Measurements from ENCODE around the gene VAV3.

Gene VAV3

DNA sequence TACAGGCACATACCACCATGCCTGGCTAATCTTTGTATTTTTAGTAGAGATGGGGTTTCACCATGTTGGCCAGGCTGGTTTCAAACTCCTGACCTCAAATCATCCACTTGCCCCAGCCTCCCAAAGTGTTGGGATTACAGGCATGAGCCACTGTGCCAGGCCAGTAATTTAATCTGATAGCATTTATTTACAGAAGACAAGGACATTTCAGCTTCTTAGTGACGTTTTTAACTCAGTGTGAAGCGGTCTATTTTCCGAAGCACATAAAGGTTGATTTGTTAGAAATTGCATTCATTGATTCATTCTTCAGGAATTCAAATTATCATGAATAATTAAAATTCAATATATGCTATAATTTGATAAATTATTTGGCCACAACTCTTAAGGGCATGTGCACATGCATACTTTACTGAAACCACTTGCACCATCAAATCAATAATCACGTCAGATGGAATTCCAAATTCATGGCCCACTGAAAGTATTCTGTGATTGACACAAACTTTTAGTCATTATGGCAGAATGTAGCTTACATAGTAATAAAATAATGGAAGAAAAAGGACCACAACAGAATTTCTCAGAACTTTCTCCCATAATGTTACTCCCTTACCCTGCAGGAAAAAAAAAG is 339.5 kb downstream of the VAV3 start:
- Histone ChIP-seq H2BK12ac (ENCODE audit: low read length in 2 of 2) (no peak overlapping the region), H2BK5ac (ENCODE audit: low read depth, low read length, poor library complexity, severe bottlenecking) (no peak overlapping the region), H3K9ac (ENCODE audit: low read length) (no peak overlapping the region), H3K4ac (ENCODE audit: low read depth in 1 of 2, low read length in 2 of 2) (no peak overlapping the region), H3K18ac (ENCODE audit: low read depth in 1 of 2, low read length in 2 of 2) (no peak overlapping the region), H3K9me3 (ENCODE audit: control insufficient read depth, low read length) (no peaks in the 10 kb centered on the region), H3K4me1 (ENCODE audit: control insufficient read depth, insufficient read depth, low read depth, low read length) (no peaks in the 10 kb centered on the region), H3K27me3 (ENCODE audit: control insufficient read depth in 1 of 2, insufficient read depth in 1 of 2, low read length in 2 of 2) (no peaks in the 10 kb centered on the region), H2AFZ (ENCODE audit: low read depth, low read length) (no peak overlapping the region), H3K23ac (ENCODE audit: low read length in 2 of 2) (no peak overlapping the region), H2BK15ac (ENCODE audit: low read depth, poor library complexity, severe bottlenecking) (no peak overlapping the region), H3K79me1 (replicated peaks; ENCODE audit: low read length, poor library complexity, severe bottlenecking) (no peaks in the 10 kb centered on the region), H2AK5ac (ENCODE audit: low read length, severe bottlenecking) (no peak overlapping the region), H3K4me2 (ENCODE audit: low read length, poor library complexity, severe bottlenecking) (no peak overlapping the region), H3K27ac (ENCODE audit: low read length, poor library complexity, severe bottlenecking) (no peak overlapping the region), H3K36me3 (ENCODE audit: control insufficient read depth in 1 of 2, insufficient read depth in 2 of 2, low read depth in 1 of 2, low read length in 2 of 2) (no peaks in the 10 kb centered on the region), H4K8ac (ENCODE audit: low read length) (no peak overlapping the region), H3K14ac (ENCODE audit: low read length in 2 of 2) (no peak overlapping the region), H2BK120ac (ENCODE audit: low read depth, low read length) (no peak overlapping the region), H4K91ac (ENCODE audit: low read length) (no peak overlapping the region), H3K4me3 (ENCODE audit: insufficient read depth in 1 of 2, low read depth in 1 of 2, low read length in 2 of 2) (no peak overlapping the region)
- no peak for DNase-seq
- no CpG with 5 or more reads among the region's 4 CpGs for WGBS

DNA sequence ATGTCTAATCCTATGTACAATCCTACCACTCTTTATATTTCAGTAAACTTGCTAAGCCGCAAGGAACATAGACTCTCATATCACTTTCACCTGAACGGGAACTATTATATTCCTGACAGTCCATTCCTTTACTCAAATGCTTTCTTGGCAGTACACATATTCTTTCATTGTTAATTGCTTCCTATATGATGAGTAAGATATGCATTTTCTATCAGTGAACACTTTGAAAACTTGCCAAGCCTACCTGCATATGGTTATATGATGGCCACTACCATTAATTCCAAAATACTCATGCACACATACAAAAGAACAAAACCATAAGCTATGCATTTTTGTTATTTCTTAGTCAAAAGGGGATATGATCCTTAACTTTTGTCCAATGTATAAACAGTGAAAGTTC is 341.5 kb downstream of the VAV3 start:
- Histone ChIP-seq H3K27ac (ENCODE audit: low read length, poor library complexity, severe bottlenecking) (no peak overlapping the region), H3K79me1 (replicated peaks; ENCODE audit: low read length, poor library complexity, severe bottlenecking) (no peaks in the 10 kb centered on the region), H2AFZ (ENCODE audit: low read depth, low read length) (no peak overlapping the region), H4K91ac (ENCODE audit: low read length) (no peak overlapping the region), H3K27me3 (ENCODE audit: control insufficient read depth in 1 of 2, insufficient read depth in 1 of 2, low read length in 2 of 2) (no peaks in the 10 kb centered on the region), H2BK12ac (ENCODE audit: low read length in 2 of 2) (no peak overlapping the region), H3K23ac (ENCODE audit: low read length in 2 of 2) (no peak overlapping the region), H3K4ac (ENCODE audit: low read depth in 1 of 2, low read length in 2 of 2) (no peak overlapping the region), H3K9ac (ENCODE audit: low read length) (no peak overlapping the region), H2BK5ac (ENCODE audit: low read depth, low read length, poor library complexity, severe bottlenecking) (no peak overlapping the region), H2BK15ac (ENCODE audit: low read depth, poor library complexity, severe bottlenecking) (no peak overlapping the region), H3K36me3 (ENCODE audit: control insufficient read depth in 1 of 2, insufficient read depth in 2 of 2, low read depth in 1 of 2, low read length in 2 of 2) (no peaks in the 10 kb centered on the region), H2AK5ac (ENCODE audit: low read length, severe bottlenecking) (no peak overlapping the region), H3K9me3 (ENCODE audit: control insufficient read depth, low read length) (no peaks in the 10 kb centered on the region), H3K14ac (ENCODE audit: low read length in 2 of 2) (no peak overlapping the region), H2BK120ac (ENCODE audit: low read depth, low read length) (no peak overlapping the region), H3K4me3 (ENCODE audit: insufficient read depth in 1 of 2, low read depth in 1 of 2, low read length in 2 of 2) (peak overlapping the region in 1 of 2 experiments; percentile 5), H3K18ac (ENCODE audit: low read depth in 1 of 2, low read length in 2 of 2) (no peak overlapping the region), H3K4me1 (ENCODE audit: control insufficient read depth, insufficient read depth, low read depth, low read length) (no peaks in the 10 kb centered on the region), H3K4me2 (ENCODE audit: low read length, poor library complexity, severe bottlenecking) (no peak overlapping the region), H4K8ac (ENCODE audit: low read length) (no peak overlapping the region)
- 89% methylated on average over 2 of the region's 2 CpGs for WGBS
- no peak for DNase-seq

DNA sequence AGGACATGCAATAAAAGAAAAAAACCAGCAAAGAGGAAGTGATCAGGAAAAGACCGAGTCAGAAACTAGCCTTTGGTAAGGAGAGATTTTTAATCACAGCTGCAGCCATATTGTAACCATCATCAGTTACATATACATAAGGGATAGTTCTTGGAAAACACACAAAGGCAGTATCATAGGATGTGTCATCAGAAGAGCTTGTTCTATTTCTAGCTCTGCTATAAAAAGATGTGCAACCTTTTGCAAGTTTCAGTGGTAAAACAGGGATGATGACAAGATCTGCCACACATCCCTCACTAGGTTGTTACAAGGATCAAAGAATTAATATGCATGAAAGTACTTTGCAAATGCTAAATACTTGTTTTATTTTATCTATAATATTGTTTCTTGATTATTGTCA is 342.0 kb downstream of the VAV3 start:
- no peak overlapping the region for H3K14ac ChIP-seq (ENCODE audit: low read length in 2 of 2)
- no peak overlapping the region for H3K23ac ChIP-seq (ENCODE audit: low read length in 2 of 2)
- H3K4ac ChIP-seq (ENCODE audit: low read depth in 1 of 2, low read length in 2 of 2): no peak overlapping the region
- H4K8ac ChIP-seq (ENCODE audit: low read length): no peak overlapping the region
- H4K91ac ChIP-seq (ENCODE audit: low read length): no peak overlapping the region
- no peak overlapping the region for H2BK5ac ChIP-seq (ENCODE audit: low read depth, low read length, poor library complexity, severe bottlenecking)
- H3K36me3 ChIP-seq (ENCODE audit: control insufficient read depth in 1 of 2, insufficient read depth in 2 of 2, low read depth in 1 of 2, low read length in 2 of 2): no peaks in the 10 kb centered on the region
- H3K18ac ChIP-seq (ENCODE audit: low read depth in 1 of 2, low read length in 2 of 2): no peak overlapping the region
- H3K79me1 ChIP-seq (replicated peaks; ENCODE audit: low read length, poor library complexity, severe bottlenecking): no peaks in the 10 kb centered on the region
- no peaks in the 10 kb centered on the region for H3K27me3 ChIP-seq (ENCODE audit: control insufficient read depth in 1 of 2, insufficient read depth in 1 of 2, low read length in 2 of 2)
- DNase-seq: no peak
- H3K27ac ChIP-seq (ENCODE audit: low read length, poor library complexity, severe bottlenecking): no peak overlapping the region
- no CpG with 5 or more reads among the region's 1 CpG for WGBS
- no peak overlapping the region for H2AFZ ChIP-seq (ENCODE audit: low read depth, low read length)
- no peak overlapping the region for H2BK15ac ChIP-seq (ENCODE audit: low read depth, poor library complexity, severe bottlenecking)
- no peak overlapping the region for H2BK120ac ChIP-seq (ENCODE audit: low read depth, low read length)
- peak overlapping the region in 1 of 2 experiments; percentile 5 for H3K4me3 ChIP-seq (ENCODE audit: insufficient read depth in 1 of 2, low read depth in 1 of 2, low read length in 2 of 2)
- H2AK5ac ChIP-seq (ENCODE audit: low read length, severe bottlenecking): no peak overlapping the region
- no peak overlapping the region for H3K9ac ChIP-seq (ENCODE audit: low read length)
- H3K4me1 ChIP-seq (ENCODE audit: control insufficient read depth, insufficient read depth, low read depth, low read length): no peaks in the 10 kb centered on the region
- no peak overlapping the region for H2BK12ac ChIP-seq (ENCODE audit: low read length in 2 of 2)
- no peaks in the 10 kb centered on the region for H3K9me3 ChIP-seq (ENCODE audit: control insufficient read depth, low read length)
- H3K4me2 ChIP-seq (ENCODE audit: low read length, poor library complexity, severe bottlenecking): no peak overlapping the region

DNA sequence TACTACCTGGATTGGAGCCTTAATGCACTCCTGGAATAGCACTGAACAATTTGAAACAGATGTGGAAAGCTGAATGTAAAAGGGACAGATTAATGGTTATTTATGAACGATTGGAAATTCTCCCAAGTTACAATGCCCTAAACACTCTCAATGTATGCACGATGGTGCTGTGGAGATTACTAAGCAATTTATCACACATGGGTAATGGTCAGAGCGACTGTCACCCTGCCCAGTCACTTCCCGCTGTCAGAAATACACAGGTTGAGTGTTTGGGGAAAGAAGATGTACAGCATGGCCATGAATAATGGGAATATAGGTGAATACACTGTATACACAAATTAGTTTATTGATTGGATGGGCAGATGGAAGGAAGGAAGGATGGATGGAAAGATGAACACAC is 342.4 kb downstream of the VAV3 start:
- no peak overlapping the region for H3K18ac ChIP-seq (ENCODE audit: low read depth in 1 of 2, low read length in 2 of 2)
- no peaks in the 10 kb centered on the region for H3K36me3 ChIP-seq (ENCODE audit: control insufficient read depth in 1 of 2, insufficient read depth in 2 of 2, low read depth in 1 of 2, low read length in 2 of 2)
- 67% methylated on average over 4 of the region's 4 CpGs for WGBS
- H2BK120ac ChIP-seq (ENCODE audit: low read depth, low read length): no peak overlapping the region
- no peak overlapping the region for H3K4ac ChIP-seq (ENCODE audit: low read depth in 1 of 2, low read length in 2 of 2)
- H2AK5ac ChIP-seq (ENCODE audit: low read length, severe bottlenecking): no peak overlapping the region
- no peak overlapping the region for H3K9ac ChIP-seq (ENCODE audit: low read length)
- no peak overlapping the region for H3K23ac ChIP-seq (ENCODE audit: low read length in 2 of 2)
- H3K9me3 ChIP-seq (ENCODE audit: control insufficient read depth, low read length): no peaks in the 10 kb centered on the region
- no peak overlapping the region for H2BK12ac ChIP-seq (ENCODE audit: low read length in 2 of 2)
- no peak overlapping the region for H3K27ac ChIP-seq (ENCODE audit: low read length, poor library complexity, severe bottlenecking)
- no peak overlapping the region for H2BK5ac ChIP-seq (ENCODE audit: low read depth, low read length, poor library complexity, severe bottlenecking)
- H3K4me1 ChIP-seq (ENCODE audit: control insufficient read depth, insufficient read depth, low read depth, low read length): no peaks in the 10 kb centered on the region
- no peaks in the 10 kb centered on the region for H3K79me1 ChIP-seq (replicated peaks; ENCODE audit: low read length, poor library complexity, severe bottlenecking)
- H3K14ac ChIP-seq (ENCODE audit: low read length in 2 of 2): no peak overlapping the region
- H3K27me3 ChIP-seq (ENCODE audit: control insufficient read depth in 1 of 2, insufficient read depth in 1 of 2, low read length in 2 of 2): no peaks in the 10 kb centered on the region
- H2BK15ac ChIP-seq (ENCODE audit: low read depth, poor library complexity, severe bottlenecking): no peak overlapping the region
- no peak overlapping the region for H3K4me2 ChIP-seq (ENCODE audit: low read length, poor library complexity, severe bottlenecking)
- no peak overlapping the region for H4K8ac ChIP-seq (ENCODE audit: low read length)
- no peak overlapping the region for H2AFZ ChIP-seq (ENCODE audit: low read depth, low read length)
- no peak for DNase-seq
- no peak overlapping the region for H3K4me3 ChIP-seq (ENCODE audit: insufficient read depth in 1 of 2, low read depth in 1 of 2, low read length in 2 of 2)
- no peak overlapping the region for H4K91ac ChIP-seq (ENCODE audit: low read length)

Measured in mesenchymal stem cell (in vitro differentiated cells and primary cell).